Lower leg skin (tissue), 3 donors: ENCODE measurements around the gene DLST.

Source experiments
- POLR2A ChIP-seq, 2 donors: fragments of 450-650 bp; IDR thresholded peaks; one replicate each; pipeline ENCODE4 v1.6.1; 2016 to 2017; ENCODE audit warnings: antibody characterized with exemption in 2 of 2, mild to moderate bottlenecking in 1 of 2, moderate library complexity in 1 of 2
- TF ChIP-seq, protein P1 (sequence below), 3 donors: fragments of 450-650 bp; IDR thresholded peaks; one replicate each; pipeline ENCODE4 v1.5.1; 2016; ENCODE audit warnings: antibody characterized with exemption in 3 of 3, mild to moderate bottlenecking in 3 of 3, moderate library complexity in 2 of 3

DNA sequence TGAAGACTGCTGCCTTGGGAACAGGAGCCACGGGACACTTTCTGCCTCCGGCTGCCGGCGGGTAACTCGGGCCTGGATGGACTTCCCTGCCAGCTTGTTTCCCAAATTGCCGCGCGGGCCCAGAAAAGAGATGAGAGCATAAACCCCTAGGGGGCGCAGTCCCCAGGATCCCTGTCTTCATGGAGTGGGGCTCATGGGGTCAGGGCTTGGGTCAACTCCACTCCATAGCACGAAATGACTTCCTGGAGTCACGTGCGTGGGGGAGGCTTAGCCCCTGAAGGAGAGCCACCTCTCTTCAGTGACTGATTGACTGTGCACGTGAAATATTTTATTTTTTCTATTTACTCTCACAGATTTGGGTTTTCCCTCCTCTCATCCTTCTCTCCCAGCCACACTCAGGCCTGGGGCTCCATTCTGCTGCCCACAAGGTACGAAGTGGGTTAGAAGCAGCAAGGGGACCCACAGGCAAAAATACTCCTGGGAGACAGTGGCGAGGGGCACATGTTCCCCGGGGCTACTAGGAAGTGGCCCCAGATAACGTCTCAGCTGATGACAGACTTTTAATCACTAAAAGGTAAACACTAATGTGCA lies 63.6 kb downstream of the DLST start:
- TF ChIP-seq, protein P1, sequence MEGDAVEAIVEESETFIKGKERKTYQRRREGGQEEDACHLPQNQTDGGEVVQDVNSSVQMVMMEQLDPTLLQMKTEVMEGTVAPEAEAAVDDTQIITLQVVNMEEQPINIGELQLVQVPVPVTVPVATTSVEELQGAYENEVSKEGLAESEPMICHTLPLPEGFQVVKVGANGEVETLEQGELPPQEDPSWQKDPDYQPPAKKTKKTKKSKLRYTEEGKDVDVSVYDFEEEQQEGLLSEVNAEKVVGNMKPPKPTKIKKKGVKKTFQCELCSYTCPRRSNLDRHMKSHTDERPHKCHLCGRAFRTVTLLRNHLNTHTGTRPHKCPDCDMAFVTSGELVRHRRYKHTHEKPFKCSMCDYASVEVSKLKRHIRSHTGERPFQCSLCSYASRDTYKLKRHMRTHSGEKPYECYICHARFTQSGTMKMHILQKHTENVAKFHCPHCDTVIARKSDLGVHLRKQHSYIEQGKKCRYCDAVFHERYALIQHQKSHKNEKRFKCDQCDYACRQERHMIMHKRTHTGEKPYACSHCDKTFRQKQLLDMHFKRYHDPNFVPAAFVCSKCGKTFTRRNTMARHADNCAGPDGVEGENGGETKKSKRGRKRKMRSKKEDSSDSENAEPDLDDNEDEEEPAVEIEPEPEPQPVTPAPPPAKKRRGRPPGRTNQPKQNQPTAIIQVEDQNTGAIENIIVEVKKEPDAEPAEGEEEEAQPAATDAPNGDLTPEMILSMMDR (IDR thresholded peaks at IDR 0.05) = no peak
- TF ChIP-seq POLR2A (IDR thresholded peaks at IDR 0.05) = no peak
